Stimulated activated memory B cell treated with anti-CD40 and anti-IgM and Interleukin-4, amounts not matched to agents 10 μg/mL and 1 μg/mL and 100 μg/mL, for 72 hours (primary cell): ENCODE measurements around the gene PPP1R1B.
A peak's percentile ranks its signal among the peaks of the same experiment; 100 is the strongest.

Experiments used
- ATAC-seq: fragments of 150-1000 bp; cut with Tn5 transposase; 2 replicates; pipeline ENCODE4 v1.10.0; 2021
- H3K27ac Mint-ChIP-seq: one replicate; pipeline ENCODE4 v1.8.0; 2022; ENCODE audit warnings: mild to moderate bottlenecking, mixed read lengths
- H3K27me3 Mint-ChIP-seq: one replicate; pipeline ENCODE4 v1.8.0; 2022; ENCODE audit warnings: mixed read lengths
- H3K36me3 Mint-ChIP-seq: one replicate; pipeline ENCODE4 v1.8.0; 2022; ENCODE audit warnings: mixed read lengths
- H3K4me1 Mint-ChIP-seq: one replicate; pipeline ENCODE4 v1.8.0; 2022; ENCODE audit warnings: mixed read lengths
- H3K4me3 Mint-ChIP-seq: one replicate; pipeline ENCODE4 v1.8.0; 2022; ENCODE audit warnings: mild to moderate bottlenecking, moderate library complexity, mixed read lengths
- H3K9me3 Mint-ChIP-seq: one replicate; pipeline ENCODE4 v1.8.0; 2022; ENCODE audit warnings: mixed read lengths

The PPP1R1B gene

GRCh38 chr17:39632153-39632941, 5.6 kb downstream of the PPP1R1B start:
- Mint-ChIP-seq H3K27ac (no peak overlapping the region), H3K27me3 (peaks cover 38% of the 10 kb centered on the region), H3K4me1 (peaks cover 21% of the 10 kb centered on the region), H3K36me3 (no peaks in the 10 kb centered on the region), H3K9me3 (no peaks in the 10 kb centered on the region), H3K4me3 (no peak overlapping the region)
- ATAC-seq, result no peak

GRCh38 chr17:39633570-39634183, 6.9 kb downstream of the PPP1R1B start:
- no peak for ATAC-seq
- no peak overlapping the region for H3K4me3 Mint-ChIP-seq
- no peaks in the 10 kb centered on the region for H3K9me3 Mint-ChIP-seq
- no peaks in the 10 kb centered on the region for H3K36me3 Mint-ChIP-seq
- H3K27ac Mint-ChIP-seq, result no peak overlapping the region
- H3K4me1 Mint-ChIP-seq, result peaks cover 34% of the 10 kb centered on the region
- peaks cover 26% of the 10 kb centered on the region for H3K27me3 Mint-ChIP-seq

- Mint-ChIP-seq H3K9me3 (no peaks in the 10 kb centered on the region), H3K4me3 (no peak overlapping the region), H3K4me1 (peaks cover 42% of the 10 kb centered on the region), H3K36me3 (no peaks in the 10 kb centered on the region), H3K27ac (no peak overlapping the region), H3K27me3 (peaks cover 21% of the 10 kb centered on the region)
- no peak for ATAC-seq
Measured at GRCh38 chr17:39634384-39634871, 7.7 kb downstream of the PPP1R1B start.

GRCh38 chr17:39635614-39636176, 8.9 kb downstream of the PPP1R1B start:
- Mint-ChIP-seq H3K36me3 (no peaks in the 10 kb centered on the region), H3K27ac (peak overlapping the region; percentile 56), H3K4me3 (peak overlapping the region; percentile 19), H3K27me3 (peaks cover 17% of the 10 kb centered on the region), H3K9me3 (no peaks in the 10 kb centered on the region), H3K4me1 (peaks cover 54% of the 10 kb centered on the region)
- ATAC-seq, result no peak

- peaks cover 63% of the 10 kb centered on the region for H3K4me1 Mint-ChIP-seq
- no peak for ATAC-seq
- peak overlapping the region; percentile 56 for H3K27ac Mint-ChIP-seq
- H3K4me3 Mint-ChIP-seq, result peak overlapping the region; percentile 87
- no peaks in the 10 kb centered on the region for H3K9me3 Mint-ChIP-seq
- no peaks in the 10 kb centered on the region for H3K36me3 Mint-ChIP-seq
- H3K27me3 Mint-ChIP-seq, result peaks cover 8% of the 10 kb centered on the region
Measured at GRCh38 chr17:39636587-39636926, 9.8 kb downstream of the PPP1R1B start.

- H3K9me3 Mint-ChIP-seq, result no peaks in the 10 kb centered on the region
- ATAC-seq, result peak; percentile 95
Measured at GRCh38 chr17:39636927-39637736, 10.4 kb downstream of the PPP1R1B start, which contains the start of gene STARD3. Gene STARD3, plus strand, starts transcription at chr17:39637144. Its CDS starts 16,388 bp downstream, at chr17:39653532.

GRCh38 chr17:39638317-39638716, 11.6 kb downstream of the PPP1R1B start:
- Mint-ChIP-seq H3K4me1 (peaks cover 81% of the 10 kb centered on the region), H3K27ac (peak overlapping the region; percentile 56), H3K4me3 (peak overlapping the region; percentile 87), H3K9me3 (no peaks in the 10 kb centered on the region), H3K36me3 (no peaks in the 10 kb centered on the region), H3K27me3 (no peaks in the 10 kb centered on the region)
- no peak for ATAC-seq

More at GRCh38 chr17:39636927-39637736, 10.4 kb downstream of the PPP1R1B start, which contains the start of gene STARD3:
- H3K4me3 Mint-ChIP-seq, result peak within 1 kb of the TSS; percentile 87
- peaks cover 2% of the 10 kb centered on the region for H3K27me3 Mint-ChIP-seq
- peaks cover 69% of the 10 kb centered on the region for H3K4me1 Mint-ChIP-seq
- no peaks in the 10 kb centered on the region for H3K36me3 Mint-ChIP-seq
- H3K27ac Mint-ChIP-seq, result peak within 1 kb of the TSS; percentile 56

GRCh38 chr17:39639043-39639442, 12.3 kb downstream of the PPP1R1B start:
- no peak overlapping the region for H3K4me3 Mint-ChIP-seq
- no peaks in the 10 kb centered on the region for H3K27me3 Mint-ChIP-seq
- ATAC-seq, result no peak
- H3K36me3 Mint-ChIP-seq, result no peaks in the 10 kb centered on the region
- H3K27ac Mint-ChIP-seq, result no peak overlapping the region
- H3K9me3 Mint-ChIP-seq, result no peaks in the 10 kb centered on the region
- peaks cover 82% of the 10 kb centered on the region for H3K4me1 Mint-ChIP-seq

GRCh38 chr17:39639566-39640458, 13.1 kb downstream of the PPP1R1B start:
- H3K27me3 Mint-ChIP-seq, result no peaks in the 10 kb centered on the region
- H3K4me1 Mint-ChIP-seq, result peaks cover 85% of the 10 kb centered on the region
- H3K4me3 Mint-ChIP-seq, result no peak overlapping the region
- H3K27ac Mint-ChIP-seq, result no peak overlapping the region
- H3K9me3 Mint-ChIP-seq, result no peaks in the 10 kb centered on the region
- no peak for ATAC-seq
- no peaks in the 10 kb centered on the region for H3K36me3 Mint-ChIP-seq

GRCh38 chr17:39640591-39641031, 13.9 kb downstream of the PPP1R1B start:
- no peak overlapping the region for H3K4me3 Mint-ChIP-seq
- peaks cover 88% of the 10 kb centered on the region for H3K4me1 Mint-ChIP-seq
- H3K27ac Mint-ChIP-seq, result no peak overlapping the region
- H3K9me3 Mint-ChIP-seq, result no peaks in the 10 kb centered on the region
- H3K36me3 Mint-ChIP-seq, result no peaks in the 10 kb centered on the region
- H3K27me3 Mint-ChIP-seq, result no peaks in the 10 kb centered on the region
- no peak for ATAC-seq

GRCh38 chr17:39641097-39641496, 14.3 kb downstream of the PPP1R1B start:
- Mint-ChIP-seq H3K9me3 (no peaks in the 10 kb centered on the region), H3K36me3 (no peaks in the 10 kb centered on the region), H3K4me1 (peaks cover 84% of the 10 kb centered on the region), H3K27me3 (no peaks in the 10 kb centered on the region), H3K4me3 (no peak overlapping the region), H3K27ac (no peak overlapping the region)
- ATAC-seq, result no peak

- ATAC-seq, result no peak
- Mint-ChIP-seq H3K4me1 (peaks cover 78% of the 10 kb centered on the region), H3K36me3 (no peaks in the 10 kb centered on the region), H3K9me3 (no peaks in the 10 kb centered on the region), H3K4me3 (no peak overlapping the region), H3K27me3 (no peaks in the 10 kb centered on the region), H3K27ac (peak overlapping the region; percentile 22)
Measured at GRCh38 chr17:39641883-39642282, 15.1 kb downstream of the PPP1R1B start.

- ATAC-seq, result no peak
- Mint-ChIP-seq H3K36me3 (no peaks in the 10 kb centered on the region), H3K27me3 (no peaks in the 10 kb centered on the region), H3K9me3 (no peaks in the 10 kb centered on the region), H3K4me1 (peaks cover 76% of the 10 kb centered on the region), H3K4me3 (no peak overlapping the region), H3K27ac (no peak overlapping the region)
Measured at GRCh38 chr17:39642291-39643074, 15.7 kb downstream of the PPP1R1B start.
